GM12878 (cell line): ENCODE data around the gene SMARCC2. TPM values are rescaled to one million over a fixed set of nuclear protein-coding genes. Genes with fewer than 3 reads are reported as not detected.

Source experiments
- ATAC-seq: fragments of 200-7000 bp; cut with Tn5 transposase; 3 replicates; pipeline ENCODE4 v1.9.1; 2020; ENCODE audit warnings: mild to moderate bottlenecking, moderate library complexity
- Bru-seq: library from RNA; stranded (reverse); fragments of 400-500 nt; gene quantifications from one replicate; lab custom pipeline; 2021; lab: Mats Ljungman, UMichigan
- BruChase-seq, 2 experiments: library from RNA; stranded (reverse); fragments of 400-500 nt; gene quantifications; one replicate each; lab custom pipeline; 2021; lab: Mats Ljungman, UMichigan
- BruUV-seq: library from RNA; stranded (reverse); fragments of 400-500 nt; replicated peaks from 2 replicates; lab custom pipeline; 2021; lab: Mats Ljungman, UMichigan
- CTCF ChIA-PET: fragments of 300-600 bp; sonication (Branson Sonifier 250); formaldehyde crosslinking; extraction: SDS; loops from one replicate; lab custom pipeline; 2021; ENCODE audit warnings: inconsistent platforms; lab: Yijun Ruan, JAX
- POLR2A ChIA-PET: fragments of 350-600 bp; formaldehyde crosslinking; extraction: SDS; loops from one replicate; lab custom pipeline; 2021; ENCODE audit warnings: inconsistent platforms; lab: Charles Lee
- RAD21 ChIA-PET: fragments of 300-600 bp; sonication (Branson Sonifier 250); formaldehyde crosslinking; loops from one replicate; lab custom pipeline; 2023; ENCODE audit warnings: antibody characterized with exemption; ENCODE audit not compliant: unreplicated experiment; lab: Charles Lee
- SMC1A ChIA-PET: fragments of 300-600 bp; sonication (Branson Sonifier 250); formaldehyde crosslinking; loops from one replicate; lab custom pipeline; 2023; ENCODE audit not compliant: unreplicated experiment, uncharacterized antibody; lab: Charles Lee
- DNase-seq: peaks from one replicate; pipeline ENCODE4 v3.0.0-alpha.2; 2011; ENCODE audit warnings: low read depth, low spot score
- FAIRE-seq: peaks from 3 replicates; lab custom pipeline; 2011; peaks lifted over from hg19 to GRCh38; lab: Jason Lieb, UNC
- H2AFZ ChIP-seq: 2 replicates; pipeline ENCODE4 v1.6.0; 2011; ENCODE audit warnings: low read depth, low read length, control low read depth; ENCODE audit not compliant: control insufficient read depth
- H3K27ac ChIP-seq: 2 replicates; pipeline ENCODE4 v1.5.1; 2011; ENCODE audit warnings: control low read depth; ENCODE audit not compliant: control insufficient read depth, insufficient read depth
- H3K27me3 ChIP-seq, 2 experiments: replicated peaks in 1 of 2; 2 replicates each; pipeline versions ENCODE4 v1.6.0 to v1.6.1; 2011; ENCODE audit warnings: low read length in 1 of 2; ENCODE audit not compliant: control insufficient read depth in 2 of 2, insufficient read depth in 2 of 2
- H3K36me3 ChIP-seq, 2 experiments: 2 replicates each; pipeline ENCODE4 v1.5.1; 2011; ENCODE audit warnings: low read length in 1 of 2; ENCODE audit not compliant: control insufficient read depth in 2 of 2, insufficient read depth in 2 of 2
- H3K4me1 ChIP-seq: 2 replicates; pipeline ENCODE4 v1.6.1; 2011; ENCODE audit warnings: mild to moderate bottlenecking, low read length, moderate library complexity, mixed read lengths; ENCODE audit not compliant: control insufficient read depth, insufficient read depth
- H3K4me2 ChIP-seq: 2 replicates; pipeline ENCODE4 v1.6.0; 2011; ENCODE audit warnings: control low read depth; ENCODE audit not compliant: control insufficient read depth, insufficient read depth
- H3K4me3 ChIP-seq: fragments of 200-600 bp; sonication (generic); 2 replicates; pipeline ENCODE4 v1.5.1; 2016
- H3K79me2 ChIP-seq: 2 replicates; pipeline ENCODE4 v1.6.0; 2011; ENCODE audit warnings: low read length; ENCODE audit not compliant: control insufficient read depth, insufficient read depth
- H3K9ac ChIP-seq: 2 replicates; pipeline ENCODE4 v1.8.0; 2011; ENCODE audit warnings: low read length, control low read depth, mixed read lengths; ENCODE audit not compliant: control insufficient read depth, insufficient read depth
- H3K9me3 ChIP-seq: replicated peaks from 3 replicates; pipeline ENCODE4 v1.5.1; 2011; ENCODE audit warnings: mild to moderate bottlenecking, low read length; ENCODE audit not compliant: control insufficient read depth, insufficient read depth
- H4K20me1 ChIP-seq: 2 replicates; pipeline ENCODE4 v1.6.0; 2011; ENCODE audit not compliant: control insufficient read depth, insufficient read depth
- EGR1 ChIP-seq, 2 experiments: IDR thresholded peaks; 1 replicate in 1 of 2; 2 replicates in 1 of 2; pipeline ENCODE4 v1.6.1; 2011 to 2012; ENCODE audit warnings: low read depth in 2 of 2, low read length in 2 of 2, borderline replicate concordance in 1 of 2, mild to moderate bottlenecking in 1 of 2, moderate library complexity in 1 of 2
- IKZF1 ChIP-seq: fragments of 450-650 bp; conservative IDR thresholded peaks from 2 replicates; pipeline ENCODE4 v1.6.1; 2017; ENCODE audit warnings: antibody characterized with exemption, mild to moderate bottlenecking
- IRF4 ChIP-seq: IDR thresholded peaks from 2 replicates; pipeline ENCODE4 v1.6.1; 2011; ENCODE audit warnings: low read depth, low read length
- MAX ChIP-seq: IDR thresholded peaks from 2 replicates; pipeline ENCODE4 v1.6.1; 2012; ENCODE audit warnings: low read depth, low read length, improper control_type of control experiment
- NR2C1 ChIP-seq: fragments of 450-650 bp; IDR thresholded peaks from 2 replicates; pipeline ENCODE4 v1.6.1; 2017; ENCODE audit warnings: antibody characterized with exemption, mild to moderate bottlenecking, moderate library complexity
- POLR2A ChIP-seq: IDR thresholded peaks from 2 replicates; pipeline ENCODE4 v1.6.1; 2011; ENCODE audit warnings: low read depth, mild to moderate bottlenecking, low read length
- RAD21 ChIP-seq: IDR thresholded peaks from 2 replicates; pipeline ENCODE4 v1.6.1; 2011; ENCODE audit warnings: mild to moderate bottlenecking, low read depth, low read length, moderate library complexity; ENCODE audit not compliant: insufficient read depth
- SMAD1 ChIP-seq: fragments of 450-650 bp; IDR thresholded peaks from 2 replicates; pipeline ENCODE4 v1.6.1; 2018; ENCODE audit warnings: mild to moderate bottlenecking, low read depth; ENCODE audit not compliant: partially characterized antibody
- SMARCA5 ChIP-seq: fragments of 450-650 bp; IDR thresholded peaks from 2 replicates; pipeline ENCODE4 v1.6.1; 2017; ENCODE audit warnings: mild to moderate bottlenecking
- STAT3 ChIP-seq: IDR thresholded peaks from 2 replicates; pipeline ENCODE4 v1.6.1; 2011; ENCODE audit warnings: low read depth, low read length, improper control_type of control experiment
- TBL1XR1 ChIP-seq: IDR thresholded peaks from 2 replicates; pipeline ENCODE4 v1.6.1; 2012; ENCODE audit warnings: low read depth, low read length, improper control_type of control experiment
- YY1 ChIP-seq: IDR thresholded peaks from 2 replicates; pipeline ENCODE4 v1.6.1; 2011; ENCODE audit warnings: low read depth, mild to moderate bottlenecking, low read length
- ZNF24 ChIP-seq: fragments of 450-650 bp; IDR thresholded peaks from 2 replicates; pipeline ENCODE4 v1.6.1; 2017; ENCODE audit warnings: antibody characterized with exemption, mild to moderate bottlenecking
- ZNF687 ChIP-seq: fragments of 450-650 bp; IDR thresholded peaks from 2 replicates; pipeline ENCODE4 v1.6.1; 2017; ENCODE audit warnings: mild to moderate bottlenecking, moderate library complexity
- WGBS: methylation state at CpG from one replicate; pipeline ENCODE4 v1.1.6; 2016; ENCODE audit warnings: low lambda C conversion rate; ENCODE audit not compliant: insufficient replicate concordance, insufficient coverage; ENCODE audit errors: missing lambda C conversion rate; 5-methylcytosine and 5-hydroxymethylcytosine counted together
- in situ Hi-C: fragments of 300-500 bp; cut with MboI; formaldehyde crosslinking; loops from 9 replicates; pipeline ENCODE4 v1.14.3; 2018; ENCODE audit warnings: mixed read lengths
- intact Hi-C: fragments of 100-400 bp; cut with micrococcal nuclease; formaldehyde crosslinking; loops from one replicate; pipeline ENCODE4 v1.14.2; 2022; ENCODE audit not compliant: unreplicated experiment
- long read RNA-seq, 2 experiments: library from polyadenylated mRNA; unstranded; transcript quantifications; one replicate each; pipeline ENCODE4 v2.0.0, GENCODE V29; 2019 to 2020
- polyA minus RNA-seq, 3 experiments: library from RNA; depleted of rRNA, polyadenylated mRNA; stranded (reverse); fragments of >200 nt; gene quantifications; 2 replicates each; pipeline ENCODE4 v1.2.3, GENCODE V29; 2011
- polyA plus RNA-seq, 11 experiments: library from polyadenylated mRNA; depleted of rRNA in 4 of 11; unstranded in 6 of 11; stranded (reverse) in 5 of 11; fragments of >200 nt; fragmentation: Nextera tagmentation in 4 of 11; fragmentation: Illumina TruSeq in 1 of 11; extraction: Ambion mirVana in 4 of 11; extraction: Trizol in 1 of 11; gene quantifications; 1 replicate in 1 of 11; 2 replicates in 10 of 11; pipeline versions ENCODE4 v1.2.1 to v1.2.3, GENCODE V29; 2011 to 2016; ENCODE audit warnings: inconsistent platforms in 2 of 11, missing spikeins in 2 of 11, low read depth in 1 of 11
- total RNA-seq, 4 experiments: library from RNA; depleted of rRNA in 3 of 4; stranded (reverse); fragments of >200 nt in 3 of 4; fragmentation: Illumina TruSeq in 1 of 4; extraction: Trizol in 1 of 4; gene quantifications; 2 replicates each; pipeline versions ENCODE4 v1.2.1 to v1.2.3, GENCODE V29; 2013 to 2021

SMARCC2 gene
- 135 and 138 TPM in 2 replicates for total RNA-seq (2013; cell fraction: nucleolus; rRNA removed)
- total RNA-seq (2014; rRNA removed) (24.9 and 25.2 TPM in 2 replicates), total RNA-seq (2014; rRNA removed; fragmentation: Illumina TruSeq; extraction: Trizol) (26.6 and 31.8 TPM in 2 replicates), total RNA-seq (2021) (67.1 and 68.6 TPM in 2 replicates), polyA plus RNA-seq (2011; rRNA removed) (50.2 and 52.9 TPM in 2 replicates), polyA plus RNA-seq (2014; fragmentation: Illumina TruSeq; extraction: Trizol) (59.6 and 61.1 TPM in 2 replicates), polyA plus RNA-seq (2014; fragmentation: Nextera tagmentation; extraction: Ambion mirVana) (10 to 100 TPM; 13.6 to 27.8 TPM), polyA plus RNA-seq (2014; rRNA removed) (31.7 and 38.3 TPM in 2 replicates), polyA plus RNA-seq (2016; fragmentation: Nextera tagmentation; extraction: Ambion mirVana) (10 to 100 TPM; 60.8 to 71.2 TPM), polyA minus RNA-seq (2011; rRNA and poly(A)+ RNA removed) (74.8 and 88.5 TPM in 2 replicates), Bru-seq, nascent RNA (percentile 93 among the genes with signal in this experiment), BruChase-seq, experiment 1, labeled RNA remaining after a 6-hour chase (percentile 99 among the genes with signal in this experiment), BruChase-seq, experiment 2, labeled RNA remaining after a 2-hour chase (percentile 98 among the genes with signal in this experiment)
- 22.4 TPM for polyA plus RNA-seq (2011; ENCODE audit: low read depth)
- polyA plus RNA-seq (2011; cell fraction: cytosol; rRNA removed) = 29.4 and 31.0 TPM in 2 replicates
- polyA plus RNA-seq (2011; cell fraction: nucleus; rRNA removed) = 128 and 170 TPM in 2 replicates
- polyA plus RNA-seq (2012) = 37.4 and 47.8 TPM in 2 replicates
- polyA minus RNA-seq (2011; cell fraction: cytosol; rRNA and poly(A)+ RNA removed) = 34.7 and 45.2 TPM in 2 replicates
- polyA minus RNA-seq (2011; cell fraction: nucleus; rRNA and poly(A)+ RNA removed) = 76.6 and 115 TPM in 2 replicates
- long read RNA-seq, experiment 1, full-length matches to known transcripts = 1 of 14 reads
- long read RNA-seq, experiment 1, partial matches to known transcripts = 11 of 14 reads
- long read RNA-seq, experiment 1, other reads (novel, unspliced or antisense) = 2 of 14 reads
- long read RNA-seq, experiment 2, partial matches to known transcripts = 59 of 72 reads
- long read RNA-seq, experiment 2, other reads (novel, unspliced or antisense) = 10 of 72 reads

- peak within 1 kb of the TSS; percentile 91 for H3K27ac ChIP-seq
- peak within 1 kb of the TSS; percentile 98 for H3K4me3 ChIP-seq
- no peaks in the 10 kb centered on the region for H3K27me3 ChIP-seq
- DNase-seq (peak; percentile 26), FAIRE-seq (no peak), ATAC-seq (peak; percentile 81)
- H3K79me2 ChIP-seq = peaks cover 27% of the 10 kb centered on the region
- in situ Hi-C loops (loop anchor here (5.0 kb wide), 1 partner anchor 57 kb away; no protein-coding TSS in a partner anchor), intact Hi-C loops (loop anchor here (1.0 to 10.0 kb wide), 3 partner anchors 31 to 455 kb away; partner anchors contain the start of gene MYL6)
- no peaks in the 10 kb centered on the region; the same call in 1 of the 2 replicates for H4K20me1 ChIP-seq
- peak within 1 kb of the TSS; percentile 93 for H3K9ac ChIP-seq
- SMC1A ChIA-PET = interaction anchor here (0.9 to 6.2 kb wide), 18 partner anchors 12 to 1691 kb away, joined by 3 to 68 read pairs (median 4); partner anchors contain the start of genes ESYT1, PA2G4, RNF41 and ZC3H10
- no peaks in the 10 kb centered on the region for H3K9me3 ChIP-seq
- peak within 1 kb of the TSS; percentile 99 for H3K4me2 ChIP-seq
- BruUV-seq = no TSS peak
- H3K36me3 ChIP-seq = peaks cover 0 to 2% of the 10 kb centered on the region in 2 experiments; a peak in 3 of 4 replicates
- 0 out of 2 replicates have a peak, but pooled peaks cover 4% of the 10 kb centered on the region for H3K4me1 ChIP-seq
- 0% methylated on average over 21 of the region's 93 CpGs for WGBS
- RAD21 ChIA-PET = interaction anchor here (0.6 to 4.6 kb wide), 25 partner anchors 14 to 451 kb away, joined by 3 to 98 read pairs (median 5); partner anchors contain the start of genes ANKRD52, CNPY2, COQ10A and ESYT1
- POLR2A ChIA-PET = interaction anchor here (0.6 to 7.7 kb wide), 16 partner anchors 30 to 414 kb away, joined by 3 to 68 read pairs (median 6); partner anchors contain the start of genes ANKRD52, ESYT1, MYL6 and PA2G4
- peak within 1 kb of the TSS; percentile 96 for H2AFZ ChIP-seq
- CTCF ChIA-PET = interaction anchor here (0.6 to 8.9 kb wide), 43 partner anchors 12 to 460 kb away, joined by 3 to 129 read pairs (median 4); partner anchors contain the start of genes ANKRD52, CD63, ESYT1 and MYL6
- TF ChIP-seq STAT3 (no peak), YY1 (peak; percentile 90), EGR1 (IDR thresholded peaks at IDR 0.05; ENCODE audit: borderline replicate concordance in 1 of 2, low read depth in 2 of 2, low read length in 2 of 2) (peak in 1 of 2 experiments; percentile 71; a peak in 2 of 3 replicates), SMAD1 (no peak), SMARCA5 (peak; percentile 100), MAX (0 out of 2 replicates have a peak, but pooled peaks have one; percentile 1), ZNF687 (no peak), IRF4 (no peak), NR2C1 (peak; percentile 16; the same call in 1 of the 2 replicates), TBL1XR1 (0 out of 2 replicates have a peak, but pooled peaks have one; percentile 39), ZNF24 (0 out of 2 replicates have a peak, but pooled peaks have one; percentile 37), POLR2A (peak; percentile 79), RAD21 (peak; percentile 46), IKZF1 (peak; percentile 80; the same call in 1 of the 2 replicates)
These were observed at the start of gene SMARCC2 for GRCh38 chr12:56189099-56189917. TSS of gene SMARCC2 (minus strand) at chr12:56189483. CDS start at chr12:56189461, 22 bp downstream.
